ENCODE data around the gene FAM98A. TPM values are rescaled to one million over a fixed set of nuclear protein-coding genes. Genes with fewer than 3 reads are reported as not detected.

The FAM98A gene
- total RNA-seq, 2 experiments from 2014 or later = 20.1 to 21.6 TPM

GRCh38 chr2:33589444-33589843 lies 9.7 kb downstream of the FAM98A start:
- no peaks in the 10 kb centered on the region for H3K27me3 ChIP-seq (ENCODE audit: control insufficient read depth in 1 of 2, insufficient read depth in 2 of 2, low read length in 2 of 2)
- ChIA-PET CTCF (no interaction called here), POLR2A (no interaction called here)
- no peak overlapping the region for H3K27ac Mint-ChIP-seq
- no peak overlapping the region for H3K27ac ChIP-seq (ENCODE audit: low read depth in 1 of 2, low read length in 2 of 2)
- no peak for DNase-seq
- H3K4me3 Mint-ChIP-seq = no peak overlapping the region
- no peaks in the 10 kb centered on the region for H3K4me1 ChIP-seq (ENCODE audit: insufficient read depth, low read length)
- H3K9me3 Mint-ChIP-seq = no peaks in the 10 kb centered on the region
- H3K36me3 ChIP-seq (ENCODE audit: insufficient read depth, low read length) = peaks cover 78% of the 10 kb centered on the region
- peaks cover 21% of the 10 kb centered on the region for H3K4me1 Mint-ChIP-seq (ENCODE audit: low read depth)
- no peak for ATAC-seq (ENCODE audit: poor library complexity)
- peaks cover 88% of the 10 kb centered on the region for H3K36me3 Mint-ChIP-seq (ENCODE audit: low read depth)
- no peaks in the 10 kb centered on the region for H3K9me3 ChIP-seq (ENCODE audit: control insufficient read depth in 1 of 2, insufficient read depth in 1 of 2, low read length in 2 of 2)
- intact Hi-C loops (cut with DNase I, micrococcal nuclease) = loop anchor here in 1 of 2 experiments (10.0 kb wide), 1 partner anchor 215 kb away; no protein-coding TSS in a partner anchor
- no peaks in the 10 kb centered on the region for H3K27me3 Mint-ChIP-seq
- no peak overlapping the region for H3K4me3 ChIP-seq (ENCODE audit: low read length)
- TF ChIP-seq, protein P1, sequence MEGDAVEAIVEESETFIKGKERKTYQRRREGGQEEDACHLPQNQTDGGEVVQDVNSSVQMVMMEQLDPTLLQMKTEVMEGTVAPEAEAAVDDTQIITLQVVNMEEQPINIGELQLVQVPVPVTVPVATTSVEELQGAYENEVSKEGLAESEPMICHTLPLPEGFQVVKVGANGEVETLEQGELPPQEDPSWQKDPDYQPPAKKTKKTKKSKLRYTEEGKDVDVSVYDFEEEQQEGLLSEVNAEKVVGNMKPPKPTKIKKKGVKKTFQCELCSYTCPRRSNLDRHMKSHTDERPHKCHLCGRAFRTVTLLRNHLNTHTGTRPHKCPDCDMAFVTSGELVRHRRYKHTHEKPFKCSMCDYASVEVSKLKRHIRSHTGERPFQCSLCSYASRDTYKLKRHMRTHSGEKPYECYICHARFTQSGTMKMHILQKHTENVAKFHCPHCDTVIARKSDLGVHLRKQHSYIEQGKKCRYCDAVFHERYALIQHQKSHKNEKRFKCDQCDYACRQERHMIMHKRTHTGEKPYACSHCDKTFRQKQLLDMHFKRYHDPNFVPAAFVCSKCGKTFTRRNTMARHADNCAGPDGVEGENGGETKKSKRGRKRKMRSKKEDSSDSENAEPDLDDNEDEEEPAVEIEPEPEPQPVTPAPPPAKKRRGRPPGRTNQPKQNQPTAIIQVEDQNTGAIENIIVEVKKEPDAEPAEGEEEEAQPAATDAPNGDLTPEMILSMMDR (IDR thresholded peaks at IDR 0.05) = no peak

- Histone ChIP-seq H3K27me3 (ENCODE audit: control insufficient read depth in 1 of 2, insufficient read depth in 2 of 2, low read length in 2 of 2) (no peaks in the 10 kb centered on the region), H3K27ac (ENCODE audit: low read depth in 1 of 2, low read length in 2 of 2) (no peak overlapping the region), H3K4me1 (ENCODE audit: insufficient read depth, low read length) (no peaks in the 10 kb centered on the region), H3K9me3 (ENCODE audit: control insufficient read depth in 1 of 2, insufficient read depth in 1 of 2, low read length in 2 of 2) (no peaks in the 10 kb centered on the region), H3K36me3 (ENCODE audit: insufficient read depth, low read length) (peaks cover 70% of the 10 kb centered on the region), H3K4me3 (ENCODE audit: low read length) (no peak overlapping the region)
- no peak overlapping the region for H3K27ac Mint-ChIP-seq
- POLR2A ChIA-PET = no interaction called here
- no peaks in the 10 kb centered on the region for H3K9me3 Mint-ChIP-seq
- no peak for DNase-seq
- intact Hi-C loops (cut with DNase I, micrococcal nuclease) = loop anchor here in 1 of 2 experiments (10.0 kb wide), 1 partner anchor 213 kb away; no protein-coding TSS in a partner anchor
- ATAC-seq (ENCODE audit: poor library complexity) = no peak
- peaks cover 15% of the 10 kb centered on the region for H3K4me1 Mint-ChIP-seq (ENCODE audit: low read depth)
- TF ChIP-seq, protein P1 (IDR thresholded peaks at IDR 0.05) = no peak
- no peaks in the 10 kb centered on the region for H3K27me3 Mint-ChIP-seq
- H3K4me3 Mint-ChIP-seq = no peak overlapping the region
- CTCF ChIA-PET = no interaction called here
- H3K36me3 Mint-ChIP-seq (ENCODE audit: low read depth) = peaks cover 89% of the 10 kb centered on the region
Measured at GRCh38 chr2:33588232-33588631, 10.9 kb downstream of the FAM98A start.

DNA sequence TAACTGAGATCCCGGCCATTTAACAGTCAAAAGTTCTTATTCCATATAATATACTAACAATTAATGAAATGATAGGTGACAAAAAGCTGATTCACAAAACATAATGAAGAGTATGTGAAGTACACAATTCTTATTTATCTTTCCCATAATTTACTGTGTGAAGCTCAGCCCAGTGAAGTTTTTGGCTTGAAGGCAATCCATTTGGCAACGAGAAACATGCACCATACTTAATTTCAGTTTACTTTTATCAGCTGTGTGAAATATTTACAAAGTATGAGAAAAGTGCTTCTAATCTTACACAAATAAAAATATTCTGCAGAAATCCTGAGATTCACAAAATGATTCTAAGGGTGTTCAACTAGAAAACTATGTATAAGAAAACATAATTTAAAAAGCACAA lies 12.3 kb downstream of the FAM98A start:
- H3K4me3 Mint-ChIP-seq = no peak overlapping the region
- Histone ChIP-seq H3K27me3 (ENCODE audit: control insufficient read depth in 1 of 2, insufficient read depth in 2 of 2, low read length in 2 of 2) (no peaks in the 10 kb centered on the region), H3K4me3 (ENCODE audit: low read length) (no peak overlapping the region), H3K27ac (ENCODE audit: low read depth in 1 of 2, low read length in 2 of 2) (no peak overlapping the region), H3K36me3 (ENCODE audit: insufficient read depth, low read length) (peaks cover 57% of the 10 kb centered on the region), H3K4me1 (ENCODE audit: insufficient read depth, low read length) (no peaks in the 10 kb centered on the region), H3K9me3 (ENCODE audit: control insufficient read depth in 1 of 2, insufficient read depth in 1 of 2, low read length in 2 of 2) (no peaks in the 10 kb centered on the region)
- TF ChIP-seq, protein P1 (IDR thresholded peaks at IDR 0.05) = no peak
- CTCF ChIA-PET = interaction anchor here (1.1 to 1.6 kb wide), 2 partner anchors 13 to 111 kb away, joined by 3 to 4 read pairs; no protein-coding TSS in a partner anchor
- intact Hi-C loops (cut with DNase I, micrococcal nuclease) = loop anchor here in 1 of 2 experiments (10.0 kb wide), 1 partner anchor 212 kb away; no protein-coding TSS in a partner anchor
- DNase-seq (no peak), ATAC-seq (ENCODE audit: poor library complexity) (no peak)
- no peaks in the 10 kb centered on the region for H3K9me3 Mint-ChIP-seq
- H3K36me3 Mint-ChIP-seq (ENCODE audit: low read depth) = peaks cover 76% of the 10 kb centered on the region
- peaks cover 17% of the 10 kb centered on the region for H3K4me1 Mint-ChIP-seq (ENCODE audit: low read depth)
- no peaks in the 10 kb centered on the region for H3K27me3 Mint-ChIP-seq
- no peak overlapping the region for H3K27ac Mint-ChIP-seq
- POLR2A ChIA-PET = no interaction called here
